HG03575 (cell line): ENCODE measurements around the gene BCAS1.

ENCODE experiments used
- ATAC-seq: cut with Tn5 transposase; IDR thresholded peaks from one replicate; pipeline ENCODE4 v1.9.1; 2021; ENCODE audit not compliant: unreplicated experiment, insufficient number of reproducible peaks, low FRiP score; ENCODE audit errors: extremely low read depth

The BCAS1 gene

DNA sequence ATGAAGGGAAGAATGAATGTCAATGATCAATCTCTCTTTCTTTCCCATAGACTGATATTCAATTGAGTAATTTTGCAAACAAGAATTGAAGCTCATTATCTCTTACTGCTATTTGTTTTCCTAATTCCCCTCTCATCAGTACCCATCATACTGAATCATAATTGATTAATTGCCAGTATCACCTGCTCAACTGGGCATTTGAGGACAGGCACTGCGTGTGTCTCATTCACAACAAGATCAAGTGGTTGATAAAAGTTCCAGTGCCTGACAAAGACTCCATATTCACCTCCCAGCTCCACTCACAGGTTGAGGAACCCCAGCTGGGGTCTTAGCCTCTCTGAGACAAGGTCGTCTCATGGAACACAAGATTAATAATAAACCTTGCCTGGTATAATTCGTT lies 67.7 kb downstream of the BCAS1 start:
- no peak for ATAC-seq

DNA sequence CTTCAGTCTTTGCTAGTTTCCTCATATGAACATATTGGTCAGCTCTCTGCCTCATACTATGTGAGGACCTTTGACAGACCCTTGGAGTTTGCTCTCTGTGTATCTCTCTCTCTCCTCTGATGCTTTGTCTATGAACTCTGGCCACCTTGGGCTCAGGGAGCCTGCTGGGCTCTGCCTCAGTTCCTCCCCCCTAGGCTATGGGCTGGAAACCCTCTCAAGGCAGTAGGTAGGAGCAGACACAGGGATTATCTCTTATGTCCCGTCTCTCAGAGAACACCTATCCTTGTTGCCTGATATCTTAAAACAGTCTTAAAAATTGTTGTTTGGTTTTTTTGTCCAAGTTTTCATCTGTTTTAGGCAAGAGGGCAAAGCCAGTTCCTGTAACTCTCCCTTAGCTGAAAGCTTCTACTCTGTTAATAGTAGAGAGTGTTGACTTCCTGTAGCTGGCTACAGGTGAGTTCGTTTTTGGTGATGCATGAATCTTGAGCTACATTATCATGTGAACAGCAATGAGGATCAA lies 68.3 kb downstream of the BCAS1 start:
- no peak for ATAC-seq

DNA sequence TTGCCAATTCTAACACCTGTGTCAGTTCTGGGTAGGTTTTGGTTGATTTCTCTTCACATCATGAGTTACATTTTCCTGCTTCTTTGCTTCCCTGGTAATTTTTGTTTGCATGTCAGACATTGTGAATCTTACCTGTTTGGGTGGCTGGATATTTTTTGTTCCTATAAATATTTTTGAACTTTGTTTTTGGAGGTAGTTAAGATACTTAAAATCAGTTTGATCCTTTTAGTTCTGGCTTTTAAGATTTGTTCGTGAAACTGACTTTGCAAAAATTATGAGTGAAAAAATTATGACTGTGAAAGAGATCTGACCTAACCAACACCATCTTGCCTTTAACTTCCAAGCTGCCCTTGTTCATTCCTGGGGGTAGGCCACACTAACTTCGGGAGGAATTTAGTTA lies 69.5 kb downstream of the BCAS1 start:
- no peak for ATAC-seq

GRCh38 chr20:54000262-54000661 lies 70.1 kb downstream of the BCAS1 start:
- ATAC-seq: no peak

DNA sequence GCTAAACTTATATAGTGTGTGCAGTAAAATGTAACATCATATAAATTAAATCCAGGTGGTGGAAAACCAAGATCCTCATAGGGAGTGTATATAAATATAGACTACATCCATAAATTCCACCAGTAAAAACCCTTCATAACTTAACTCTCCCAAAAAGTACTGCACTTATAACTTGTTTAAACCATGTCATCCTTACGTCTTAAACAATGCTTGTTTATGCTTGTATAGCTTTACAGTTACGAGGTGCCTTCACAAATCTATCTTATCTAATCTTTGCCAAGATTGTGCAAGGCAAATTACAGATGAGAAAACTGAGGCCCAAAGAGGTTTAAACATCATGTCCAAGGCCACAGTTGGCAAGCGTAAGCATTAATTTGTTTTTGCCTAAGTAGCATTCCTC lies 71.3 kb downstream of the BCAS1 start:
- no peak for ATAC-seq

DNA sequence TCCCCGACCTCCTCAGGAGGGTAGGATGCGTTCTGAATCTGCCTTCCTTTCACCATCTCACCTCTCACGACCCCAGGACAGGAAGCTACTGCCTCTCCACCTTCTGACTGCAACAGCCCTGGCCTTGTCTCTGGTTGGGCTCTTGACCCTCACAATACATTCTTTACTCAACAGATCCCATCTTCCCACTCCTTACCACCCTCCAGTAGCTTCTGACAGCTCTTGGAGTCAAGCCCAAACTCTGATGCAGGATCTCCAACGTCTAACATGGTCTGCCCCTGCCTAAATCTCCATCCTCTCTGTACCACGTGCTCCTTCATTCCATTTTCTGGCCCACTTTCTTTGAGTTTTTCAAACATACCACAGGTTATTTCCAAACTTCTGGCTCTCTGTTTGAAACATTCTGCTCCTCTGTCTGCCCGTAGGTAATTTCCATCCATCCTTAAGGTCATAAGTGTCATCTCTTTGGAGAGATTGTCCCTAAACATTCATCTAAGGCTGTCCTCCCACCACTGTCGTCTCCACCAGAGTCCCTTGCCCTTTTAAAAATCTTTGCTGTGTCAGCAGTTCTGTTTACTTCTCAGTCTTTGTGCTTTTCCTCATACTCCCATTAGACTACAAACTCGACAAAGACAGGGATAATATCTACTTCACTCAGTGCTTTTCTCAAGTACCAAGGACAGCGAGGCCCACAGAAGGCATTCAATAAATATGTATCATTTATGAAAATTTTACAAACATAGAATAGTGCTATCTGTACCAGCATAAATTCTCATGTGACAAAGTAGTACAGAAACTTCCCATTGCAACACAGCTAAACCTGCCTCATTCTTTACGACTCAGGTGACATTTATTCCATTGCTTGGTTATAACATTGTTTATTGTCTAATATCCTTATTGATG lies 73.6 kb downstream of the BCAS1 start:
- no peak for ATAC-seq

- no peak for ATAC-seq
These were observed 74.4 kb downstream of the BCAS1 start for GRCh38 chr20:53995949-53996348.

DNA sequence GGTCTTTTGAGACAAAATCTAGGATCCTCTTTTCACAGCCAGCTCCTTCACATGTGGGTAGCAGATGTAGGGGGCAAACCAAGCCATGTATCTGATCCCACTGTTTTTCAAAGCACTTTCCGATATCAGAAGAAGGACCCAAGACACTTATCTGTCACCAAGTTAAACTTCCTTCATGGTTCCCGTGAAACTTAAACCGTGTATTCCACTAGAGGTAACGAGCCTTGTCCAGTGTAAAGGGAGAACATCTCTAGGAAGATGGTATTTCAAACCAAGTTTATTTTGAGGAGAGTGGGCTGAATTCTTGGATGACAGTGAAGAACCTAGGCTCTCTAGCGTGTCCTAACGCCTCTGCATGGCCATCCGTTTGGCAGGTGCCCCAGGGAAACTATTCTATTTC lies 76.3 kb downstream of the BCAS1 start:
- ATAC-seq: no peak

GRCh38 chr20:53993310-53993709 lies 77.1 kb downstream of the BCAS1 start:
- ATAC-seq: no peak

DNA sequence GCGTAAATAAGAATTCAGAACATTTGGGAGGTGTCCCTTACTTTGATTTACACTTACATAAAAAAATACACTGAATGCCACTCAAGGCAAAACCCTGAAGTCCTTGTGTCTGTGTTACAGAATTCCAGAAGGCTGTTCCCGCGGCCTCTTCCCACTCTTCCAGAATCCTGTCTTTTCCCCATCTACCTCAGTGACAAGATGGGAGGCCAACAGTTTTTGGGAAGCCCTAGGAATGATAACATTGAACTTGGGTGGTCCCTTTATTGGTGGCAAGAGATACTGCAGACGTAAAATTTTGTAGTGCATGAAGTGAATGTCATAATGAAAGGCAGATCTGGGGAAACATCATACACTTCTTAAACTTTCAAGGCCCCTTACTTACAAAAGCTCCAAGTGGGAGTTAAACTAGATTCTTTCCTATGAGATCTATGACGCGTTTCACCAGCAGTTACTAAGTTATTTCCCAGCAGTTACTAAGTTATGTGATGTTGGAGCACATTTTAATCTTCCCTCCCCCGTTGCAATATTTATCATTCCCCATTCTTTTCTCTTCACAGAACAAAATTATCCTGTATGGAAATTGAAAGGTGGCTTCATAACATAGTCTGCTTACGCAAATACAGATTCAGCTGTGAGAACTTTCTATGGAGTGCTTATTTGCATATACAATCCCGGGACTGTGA lies 79.5 kb downstream of the BCAS1 start:
- ATAC-seq: no peak

DNA sequence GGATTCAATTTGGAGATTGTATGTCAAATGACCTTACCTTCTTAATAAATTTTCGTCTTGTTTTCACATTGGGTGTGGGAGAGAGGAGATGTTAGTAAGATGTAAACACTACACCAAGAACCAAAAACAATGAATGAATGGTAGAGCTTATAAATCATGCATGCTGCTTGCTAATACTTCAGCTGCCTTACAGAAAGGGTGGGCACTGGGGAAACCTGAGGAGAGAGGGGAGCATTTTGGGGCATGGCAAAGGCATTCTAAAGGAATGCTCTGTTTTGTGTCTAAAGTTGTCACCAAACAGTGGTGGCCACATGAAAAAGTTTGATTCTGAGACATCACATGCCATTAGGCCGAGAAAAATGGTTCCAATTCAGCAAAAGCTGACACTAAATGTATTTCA lies 80.4 kb downstream of the BCAS1 start:
- no peak for ATAC-seq

- no peak for ATAC-seq
These were observed 81.0 kb downstream of the BCAS1 start for GRCh38 chr20:53989401-53989800.

- ATAC-seq: no peak
These were observed 84.2 kb downstream of the BCAS1 start for GRCh38 chr20:53986037-53986650.

DNA sequence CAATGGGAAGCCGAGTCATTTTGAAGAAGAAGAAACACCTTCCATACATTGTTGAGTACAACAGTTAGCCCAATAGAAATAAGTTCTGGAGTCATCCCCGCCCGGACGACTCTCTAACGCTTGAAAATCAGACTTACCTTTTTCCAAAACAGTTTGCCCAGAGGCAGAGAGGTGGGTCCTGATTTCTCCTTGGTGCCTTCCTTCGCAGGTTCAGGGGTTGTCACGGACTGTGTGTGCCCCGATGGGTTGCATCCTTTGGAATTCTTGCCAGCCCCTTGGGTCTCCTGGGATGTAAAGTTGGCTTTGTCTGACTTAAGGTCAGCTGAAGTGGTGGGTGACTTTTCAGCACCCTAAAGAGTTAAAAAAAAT lies 85.3 kb downstream of the BCAS1 start:
- no peak for ATAC-seq

DNA sequence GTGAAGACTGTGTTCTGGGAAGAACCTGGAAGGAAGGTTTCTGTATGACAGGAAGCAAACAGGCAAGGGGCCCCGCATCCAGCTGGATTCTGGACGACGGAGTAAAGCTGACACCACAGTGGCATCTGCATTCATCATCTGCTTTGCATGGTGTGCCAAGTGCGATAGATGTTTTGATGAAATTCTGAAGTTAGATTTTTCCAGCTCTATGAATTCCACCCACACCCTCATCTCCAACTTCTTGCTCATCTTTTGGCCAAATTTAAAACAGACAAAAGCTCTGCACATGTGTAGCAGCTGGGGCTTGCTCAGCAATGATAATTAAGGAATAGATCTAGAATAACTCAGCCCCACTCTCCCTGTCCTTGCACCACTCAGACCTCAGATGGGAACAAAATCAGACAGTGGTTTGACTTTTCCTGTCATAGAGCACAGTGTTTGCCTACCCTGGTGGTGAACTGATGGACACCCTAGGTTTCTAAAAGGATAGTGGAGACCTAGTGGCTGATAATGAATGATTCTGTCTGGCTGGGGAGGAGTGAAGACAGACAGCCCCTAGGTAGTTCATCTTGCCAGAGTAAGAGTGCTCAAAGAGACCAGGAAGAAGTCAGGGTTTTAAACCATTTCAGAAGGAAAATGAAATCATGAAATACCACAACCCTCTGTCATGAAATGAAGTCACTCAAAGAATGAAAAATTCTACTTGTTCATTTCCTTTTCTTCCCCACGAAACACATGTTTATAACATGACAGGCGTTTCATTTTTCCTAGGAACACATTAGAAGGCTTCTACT lies 85.8 kb downstream of the BCAS1 start:
- no peak for ATAC-seq

DNA sequence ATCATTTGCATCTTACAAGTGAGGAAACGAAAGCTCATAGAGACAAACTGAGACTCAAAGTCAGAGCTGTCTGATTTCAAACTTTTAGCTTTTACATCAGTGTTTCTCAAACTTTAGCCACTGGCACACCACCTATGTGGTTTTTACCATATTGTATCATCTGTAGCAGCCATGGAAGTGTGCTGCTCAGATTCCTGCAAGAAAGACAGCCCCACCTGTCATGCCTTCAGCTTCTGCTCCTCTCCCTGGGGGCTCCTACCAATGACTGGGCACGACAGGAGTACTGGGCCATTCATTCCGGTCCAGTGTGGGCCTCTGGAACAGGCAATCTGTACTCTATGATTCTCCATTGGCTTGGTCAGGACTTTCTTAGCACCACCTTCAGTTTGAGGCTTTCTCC lies 87.0 kb downstream of the BCAS1 start:
- no peak for ATAC-seq

DNA sequence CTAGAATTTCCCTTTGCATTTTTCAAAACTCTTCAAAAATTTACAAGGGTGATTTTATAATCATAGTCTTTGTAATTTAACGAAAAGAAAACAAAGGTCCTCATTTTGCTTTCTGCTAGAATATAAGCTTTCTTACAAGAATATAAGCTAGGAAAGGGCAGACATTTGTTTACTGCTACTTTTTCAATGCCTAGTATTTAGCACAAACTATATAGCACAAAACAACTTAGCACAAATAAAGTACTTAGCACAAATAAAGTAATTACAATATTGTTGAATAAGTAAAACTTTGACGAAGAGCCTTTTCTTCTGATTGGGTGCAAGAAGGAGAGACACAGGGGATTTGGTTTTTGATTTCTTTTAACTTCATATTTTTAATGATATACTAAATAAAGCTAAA lies 87.8 kb downstream of the BCAS1 start:
- no peak for ATAC-seq

DNA sequence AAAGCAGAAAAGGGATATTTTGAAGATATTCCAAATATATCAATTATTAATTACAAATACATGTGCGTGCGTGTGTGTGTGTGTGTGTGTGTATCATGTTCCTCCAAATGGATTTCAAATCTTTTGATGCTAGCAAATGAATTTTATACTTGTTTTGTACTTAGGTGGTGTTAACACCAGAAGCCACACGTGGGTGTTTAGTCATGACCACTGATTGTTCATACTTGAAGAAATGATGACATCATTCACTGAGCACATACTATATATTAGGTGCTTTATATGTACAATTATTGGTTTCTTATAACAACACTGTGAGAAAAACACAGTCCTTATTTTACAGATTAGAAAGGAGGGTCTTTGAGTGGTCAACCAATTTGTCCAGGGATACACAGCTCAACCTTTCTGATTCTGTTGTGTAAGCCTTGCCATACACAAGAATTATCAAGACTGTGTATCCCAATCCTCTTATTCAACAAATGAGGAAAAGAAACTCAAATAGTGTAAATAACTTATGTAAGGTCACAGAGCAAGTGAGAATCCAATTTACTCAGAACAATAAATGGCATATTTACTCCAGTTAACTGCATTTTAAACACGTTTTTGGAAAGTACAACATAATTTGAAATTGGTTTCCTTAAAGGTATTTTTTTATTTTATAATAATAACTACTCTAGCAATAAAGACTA lies 88.5 kb downstream of the BCAS1 start:
- no peak for ATAC-seq

GRCh38 chr20:53981130-53981529 lies 89.3 kb downstream of the BCAS1 start:
- ATAC-seq: no peak
